HG03097 (cell line): ENCODE results near the gene C15orf39.

ENCODE experiments used
- ATAC-seq: cut with Tn5 transposase; IDR thresholded peaks from one replicate; pipeline ENCODE4 v1.9.1; 2021; ENCODE audit not compliant: unreplicated experiment, low FRiP score

The C15orf39 gene

GRCh38 chr15:75171408-75171807, 30.3 kb upstream of the C15orf39 start:
- no peak for ATAC-seq

- ATAC-seq: no peak
These were observed 29.3 kb upstream of the C15orf39 start for GRCh38 chr15:75172284-75172820.

- no peak for ATAC-seq
These were observed 27.6 kb upstream of the C15orf39 start for GRCh38 chr15:75174102-75174501.

- no peak for ATAC-seq
These were observed 27.0 kb upstream of the C15orf39 start for GRCh38 chr15:75174729-75175128.

- no peak for ATAC-seq
These were observed 25.3 kb upstream of the C15orf39 start for GRCh38 chr15:75176396-75176761.

- ATAC-seq: no peak
These were observed 24.2 kb upstream of the C15orf39 start for GRCh38 chr15:75177360-75178071.

- peak; percentile 46 for ATAC-seq
These were observed 23.3 kb upstream of the C15orf39 start for GRCh38 chr15:75178171-75178937.

- peak; percentile 16 for ATAC-seq
These were observed 22.5 kb upstream of the C15orf39 start for GRCh38 chr15:75178938-75179745.

GRCh38 chr15:75179746-75180140, 21.9 kb upstream of the C15orf39 start:
- ATAC-seq: no peak

GRCh38 chr15:75181780-75182179, 19.9 kb upstream of the C15orf39 start:
- ATAC-seq: no peak

GRCh38 chr15:75182187-75183131, 19.2 kb upstream of the C15orf39 start:
- no peak for ATAC-seq

GRCh38 chr15:75185271-75186029, 16.2 kb upstream of the C15orf39 start:
- no peak for ATAC-seq

GRCh38 chr15:75186044-75186443, 15.6 kb upstream of the C15orf39 start:
- no peak for ATAC-seq

GRCh38 chr15:75188499-75188898, 13.2 kb upstream of the C15orf39 start:
- no peak for ATAC-seq

- no peak for ATAC-seq
These were observed 10.4 kb upstream of the C15orf39 start for GRCh38 chr15:75191235-75191634.

GRCh38 chr15:75192307-75192706, 9.4 kb upstream of the C15orf39 start:
- ATAC-seq: no peak

GRCh38 chr15:75193272-75193671, 8.4 kb upstream of the C15orf39 start:
- ATAC-seq: no peak

- ATAC-seq: no peak
These were observed 7.7 kb upstream of the C15orf39 start for GRCh38 chr15:75193976-75194375.

GRCh38 chr15:75194397-75194796, 7.3 kb upstream of the C15orf39 start:
- no peak for ATAC-seq
